Activated gamma-delta T cell treated with anti-CD3 and anti-CD28 coated beads, Interleukin-2, amount 50 U/mL, for 16 hours (primary cell): ENCODE results near the gene RIPOR3.
A peak's percentile ranks its signal among the peaks of the same experiment; 100 is the strongest.

Experiments
- DNase-seq: peaks from one replicate; pipeline ENCODE4 v3.0.0-alpha.2; 2020; ENCODE audit warnings: low read depth

Gene RIPOR3, protein sequence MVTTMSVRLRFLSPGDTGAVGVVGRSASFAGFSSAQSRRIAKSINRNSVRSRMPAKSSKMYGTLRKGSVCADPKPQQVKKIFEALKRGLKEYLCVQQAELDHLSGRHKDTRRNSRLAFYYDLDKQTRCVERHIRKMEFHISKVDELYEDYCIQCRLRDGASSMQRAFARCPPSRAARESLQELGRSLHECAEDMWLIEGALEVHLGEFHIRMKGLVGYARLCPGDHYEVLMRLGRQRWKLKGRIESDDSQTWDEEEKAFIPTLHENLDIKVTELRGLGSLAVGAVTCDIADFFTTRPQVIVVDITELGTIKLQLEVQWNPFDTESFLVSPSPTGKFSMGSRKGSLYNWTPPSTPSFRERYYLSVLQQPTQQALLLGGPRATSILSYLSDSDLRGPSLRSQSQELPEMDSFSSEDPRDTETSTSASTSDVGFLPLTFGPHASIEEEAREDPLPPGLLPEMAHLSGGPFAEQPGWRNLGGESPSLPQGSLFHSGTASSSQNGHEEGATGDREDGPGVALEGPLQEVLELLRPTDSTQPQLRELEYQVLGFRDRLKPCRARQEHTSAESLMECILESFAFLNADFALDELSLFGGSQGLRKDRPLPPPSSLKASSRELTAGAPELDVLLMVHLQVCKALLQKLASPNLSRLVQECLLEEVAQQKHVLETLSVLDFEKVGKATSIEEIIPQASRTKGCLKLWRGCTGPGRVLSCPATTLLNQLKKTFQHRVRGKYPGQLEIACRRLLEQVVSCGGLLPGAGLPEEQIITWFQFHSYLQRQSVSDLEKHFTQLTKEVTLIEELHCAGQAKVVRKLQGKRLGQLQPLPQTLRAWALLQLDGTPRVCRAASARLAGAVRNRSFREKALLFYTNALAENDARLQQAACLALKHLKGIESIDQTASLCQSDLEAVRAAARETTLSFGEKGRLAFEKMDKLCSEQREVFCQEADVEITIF

DNA sequence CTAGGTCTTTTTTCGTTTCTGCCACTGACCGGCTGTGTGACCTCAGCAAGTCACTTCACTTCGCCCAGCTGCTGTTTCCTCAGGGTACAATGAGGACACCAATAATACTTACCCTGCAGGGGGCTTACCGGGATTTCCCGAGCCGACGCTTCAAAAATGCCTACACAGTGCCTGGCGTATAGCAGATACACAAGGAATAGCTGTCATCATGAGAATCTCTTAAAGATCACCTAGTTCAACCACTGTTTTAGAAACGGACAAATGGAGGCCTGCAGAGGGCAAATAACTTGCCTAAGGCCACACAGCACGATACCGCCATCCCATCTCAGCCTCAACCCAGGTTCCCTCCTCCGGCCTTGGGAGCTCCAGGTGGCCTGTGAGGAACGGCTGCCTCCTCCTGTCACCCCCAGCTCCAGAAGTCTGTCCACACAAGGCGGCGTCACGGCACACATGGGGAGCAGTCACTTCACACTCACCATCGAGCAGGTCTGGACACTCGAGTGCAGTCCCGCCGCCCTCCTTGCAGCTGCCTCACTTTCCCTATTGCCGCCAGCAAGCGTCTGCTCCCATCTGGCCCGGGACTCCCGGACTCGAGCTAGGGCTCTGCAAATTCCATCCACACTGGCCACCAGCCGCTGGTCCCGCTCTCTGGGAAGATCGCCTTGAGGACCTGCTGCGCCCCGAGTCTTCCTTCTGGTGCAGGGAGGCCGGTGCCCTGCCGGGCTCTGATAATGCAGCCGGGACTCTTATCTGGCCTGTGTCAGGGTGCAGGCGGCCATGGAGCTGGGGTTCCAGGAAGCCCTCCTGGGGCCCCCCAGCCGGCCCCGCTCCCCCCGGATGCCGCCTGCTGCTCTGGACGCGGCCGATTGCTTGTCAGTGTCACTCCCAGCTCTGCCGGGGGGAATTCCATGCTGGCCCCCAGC is at the start of gene RIPOR3:
TSS of gene RIPOR3 (minus strand) at position 893 of the 923 bp plus-strand sequence. CDS start at position 479, 414 bp downstream.
- no peak for DNase-seq

DNA sequence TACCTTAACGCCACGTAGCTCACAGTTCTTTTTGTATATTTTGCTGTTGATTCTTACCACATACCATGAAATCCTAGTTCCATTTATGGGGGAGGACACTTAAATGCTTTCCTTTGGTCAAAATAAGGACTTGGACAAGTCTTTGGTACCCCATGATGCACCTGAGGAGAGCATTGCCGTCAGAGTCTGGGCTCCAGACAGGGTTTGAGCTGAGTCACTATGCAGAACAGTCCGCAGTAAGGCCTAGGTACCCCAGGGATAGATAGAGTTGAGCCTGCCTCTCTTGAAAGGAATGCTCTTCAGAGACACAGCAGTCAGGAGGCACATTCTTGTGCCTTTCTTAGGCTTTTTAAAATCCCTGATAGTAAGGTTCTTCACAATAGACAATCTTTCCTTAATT is 46.0 kb upstream of the RIPOR3 start:
- DNase-seq, result no peak

DNA sequence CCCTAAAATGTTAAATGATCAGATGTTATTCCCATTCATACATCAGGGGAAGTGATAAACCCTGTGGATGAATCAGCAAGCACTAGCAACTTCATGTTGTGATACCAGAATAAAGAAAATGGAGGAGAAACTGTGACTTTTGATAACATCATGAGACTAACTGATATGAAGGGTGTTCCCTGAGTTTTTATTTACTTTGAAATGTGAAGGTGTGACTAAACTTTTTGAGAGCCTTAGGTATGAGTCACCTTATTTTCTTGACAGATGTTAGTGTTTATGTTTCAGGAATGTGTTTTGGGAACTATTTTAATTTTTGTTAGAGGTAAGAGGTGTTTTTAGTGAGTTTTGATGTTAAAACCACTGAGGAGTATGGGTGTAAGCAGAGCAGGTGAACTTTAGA is 44.5 kb upstream of the RIPOR3 start:
- DNase-seq, result no peak

DNA sequence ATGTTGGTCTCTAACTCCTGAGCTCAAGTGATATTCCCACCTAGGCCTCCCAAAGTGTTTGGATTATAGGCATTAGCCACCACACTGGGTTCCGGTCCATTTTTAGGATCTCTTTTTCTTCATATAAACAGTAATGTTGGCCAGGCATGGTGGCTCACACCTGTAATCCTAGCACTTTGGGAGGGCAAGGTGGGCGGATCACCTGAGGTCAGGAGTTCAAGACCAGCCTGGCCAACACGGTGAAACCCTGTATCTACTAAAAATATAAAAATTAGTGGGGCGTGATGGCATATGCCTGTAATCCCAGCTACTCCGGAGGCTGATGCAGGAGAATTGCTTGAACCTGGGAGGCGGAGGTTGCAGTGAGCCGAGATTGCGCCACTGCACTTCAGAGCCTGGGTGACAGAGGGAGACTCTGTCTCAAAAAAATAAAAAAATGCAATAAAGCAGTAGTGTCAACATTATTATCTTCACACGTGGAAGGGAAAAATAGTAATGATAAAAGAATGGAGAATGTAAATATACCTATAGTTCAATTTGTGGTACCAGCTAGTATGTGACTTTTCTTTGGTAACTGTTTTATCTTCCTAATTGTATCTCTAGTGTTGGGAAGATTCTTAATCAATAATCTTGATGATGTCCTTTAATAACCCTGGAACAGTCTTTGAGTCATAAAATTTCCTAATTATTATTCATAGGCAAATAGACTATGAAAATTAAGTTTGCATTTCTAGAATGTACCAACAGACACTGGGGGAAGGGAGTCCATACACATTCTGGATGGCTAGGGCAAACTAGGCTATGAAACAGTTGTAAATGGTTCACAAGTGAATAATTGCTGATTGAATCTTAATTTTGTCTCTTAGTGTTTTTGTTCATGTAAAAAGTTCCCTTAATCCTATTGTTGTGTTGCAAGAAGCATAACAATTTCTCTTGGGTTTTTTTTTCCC is 43.7 kb upstream of the RIPOR3 start:
- DNase-seq, result no peak

DNA sequence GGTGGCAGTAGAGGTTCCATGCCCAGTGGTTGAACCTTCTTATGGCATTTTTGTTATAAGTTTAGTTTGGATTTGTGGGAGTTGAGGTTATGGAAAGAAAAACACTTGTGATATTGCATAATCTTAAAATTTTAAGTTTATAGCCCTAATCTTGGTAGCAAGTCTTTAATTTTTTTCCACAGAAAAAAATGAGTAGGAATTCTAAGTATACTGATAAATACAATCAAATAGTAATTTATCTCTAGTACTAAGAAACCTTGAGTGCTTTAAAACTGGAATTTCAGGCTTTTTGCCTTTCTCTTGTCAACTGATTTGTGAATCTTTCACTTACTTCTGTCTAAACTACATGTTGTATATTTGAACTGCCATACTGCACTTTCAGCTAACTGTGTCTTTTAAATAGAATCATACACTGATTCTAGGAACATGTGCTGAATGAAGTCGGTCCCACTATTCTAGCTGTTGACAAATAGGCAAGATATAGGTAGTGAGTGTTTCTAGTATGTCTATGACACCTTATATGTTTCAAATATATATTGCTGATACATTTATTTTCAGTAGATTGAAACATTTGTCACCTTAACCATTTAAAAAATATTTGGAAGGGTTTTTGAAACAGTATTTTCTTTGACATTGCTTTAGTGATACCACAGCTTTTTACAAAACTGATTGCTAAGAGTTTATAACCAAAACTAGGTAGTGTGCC is 42.5 kb upstream of the RIPOR3 start:
- DNase-seq, result no peak

DNA sequence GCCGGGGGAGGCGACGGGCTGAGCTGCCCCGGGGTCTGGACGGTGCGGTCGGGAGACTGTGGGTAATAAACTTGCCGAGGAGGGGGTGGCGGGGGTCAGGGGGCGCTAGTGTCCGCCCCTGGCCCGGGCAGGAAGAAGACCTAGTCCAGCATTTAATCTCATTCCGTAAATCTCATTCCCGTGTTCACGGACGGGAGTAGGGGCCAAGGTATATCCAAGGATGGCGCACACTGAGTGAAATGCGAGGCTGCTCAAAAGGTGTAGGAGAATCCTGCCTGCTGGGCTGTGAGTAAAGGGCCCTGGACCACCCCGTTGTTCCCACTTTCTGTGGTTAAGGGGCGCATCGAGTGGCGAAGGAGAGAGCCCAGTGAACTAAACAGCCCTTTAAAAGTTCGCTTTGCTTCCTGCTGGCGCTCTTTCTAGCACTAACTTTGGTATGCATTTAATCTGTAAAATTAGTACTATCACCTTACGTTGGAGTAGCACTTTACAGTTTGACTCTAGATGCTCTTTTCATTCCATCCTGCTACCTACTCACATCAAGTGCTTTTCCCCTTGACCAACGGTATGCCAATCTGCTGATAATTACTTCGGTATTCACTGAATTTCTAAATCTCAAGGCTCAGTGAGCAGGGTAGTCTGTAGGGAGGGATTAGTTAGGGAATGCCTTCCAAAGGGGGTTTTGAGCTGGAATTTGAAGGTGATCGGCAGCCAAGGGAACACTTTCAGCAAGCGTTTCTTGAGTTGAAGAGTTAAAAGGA is 40.8 kb upstream of the RIPOR3 start:
- DNase-seq, result no peak

DNA sequence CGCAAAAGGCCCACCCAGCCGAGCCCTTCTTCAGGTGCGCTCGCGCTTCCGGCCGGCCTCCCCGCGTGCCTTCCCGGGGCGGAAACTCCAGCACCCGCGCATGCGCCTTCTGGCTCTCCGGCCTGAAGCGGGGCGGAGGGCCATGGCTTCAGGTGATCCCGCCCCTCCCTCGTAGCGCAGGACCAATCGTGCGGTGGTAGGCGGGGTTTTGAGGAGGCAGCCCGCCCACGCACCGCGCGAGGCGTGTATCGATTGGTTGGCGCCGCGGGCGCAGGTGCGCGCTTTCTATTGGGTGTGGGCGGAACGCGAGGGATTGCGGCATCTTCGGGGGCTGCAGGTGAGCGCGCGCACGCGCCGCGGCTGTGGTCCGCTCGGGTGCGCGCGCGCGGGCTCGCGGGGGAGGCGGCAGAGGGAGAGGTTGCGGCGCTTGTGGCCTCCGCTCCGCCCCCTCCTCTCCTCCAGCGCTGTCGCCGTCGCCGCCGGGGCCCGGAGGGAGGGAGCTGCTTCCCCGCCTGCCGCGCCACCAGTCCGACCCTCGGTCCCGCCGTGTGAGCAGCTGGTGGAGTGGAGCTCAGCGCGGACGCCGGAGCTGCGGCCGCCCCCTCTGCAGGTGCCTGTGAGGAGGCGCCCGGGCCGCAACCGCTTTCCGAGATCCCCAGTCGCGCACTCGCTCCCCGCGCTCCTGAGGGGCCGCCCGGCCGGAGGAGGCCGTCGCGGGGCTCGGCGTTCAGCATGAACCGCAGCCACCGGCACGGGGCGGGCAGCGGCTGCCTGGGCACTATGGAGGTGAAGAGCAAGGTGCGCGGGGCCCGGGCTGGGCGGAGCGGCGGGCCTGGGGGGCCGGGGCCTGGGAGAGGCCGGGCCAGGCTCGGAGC is 40.0 kb upstream of the RIPOR3 start, which contains the start of gene PARD6B:
TSS of gene PARD6B (plus strand) at position 526 of the 875 bp plus-strand sequence. CDS start at position 733, 207 bp downstream.
- DNase-seq, result peak; percentile 98

DNA sequence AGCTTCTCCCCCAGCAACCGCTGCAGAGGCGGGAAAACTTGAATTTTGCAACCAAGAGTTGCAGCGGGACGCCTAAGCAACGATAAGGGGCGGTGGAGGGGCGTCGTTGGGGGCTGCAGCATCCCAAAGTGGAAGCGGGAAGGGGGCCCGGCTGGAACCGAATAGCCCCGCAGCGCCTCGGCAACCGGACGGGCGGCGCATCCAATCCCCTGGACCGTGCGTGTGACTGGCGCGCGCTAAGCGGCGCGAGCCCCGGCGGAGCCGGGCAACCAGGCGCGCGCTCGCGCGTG is 39.4 kb upstream of the RIPOR3 start:
- DNase-seq, result no peak

DNA sequence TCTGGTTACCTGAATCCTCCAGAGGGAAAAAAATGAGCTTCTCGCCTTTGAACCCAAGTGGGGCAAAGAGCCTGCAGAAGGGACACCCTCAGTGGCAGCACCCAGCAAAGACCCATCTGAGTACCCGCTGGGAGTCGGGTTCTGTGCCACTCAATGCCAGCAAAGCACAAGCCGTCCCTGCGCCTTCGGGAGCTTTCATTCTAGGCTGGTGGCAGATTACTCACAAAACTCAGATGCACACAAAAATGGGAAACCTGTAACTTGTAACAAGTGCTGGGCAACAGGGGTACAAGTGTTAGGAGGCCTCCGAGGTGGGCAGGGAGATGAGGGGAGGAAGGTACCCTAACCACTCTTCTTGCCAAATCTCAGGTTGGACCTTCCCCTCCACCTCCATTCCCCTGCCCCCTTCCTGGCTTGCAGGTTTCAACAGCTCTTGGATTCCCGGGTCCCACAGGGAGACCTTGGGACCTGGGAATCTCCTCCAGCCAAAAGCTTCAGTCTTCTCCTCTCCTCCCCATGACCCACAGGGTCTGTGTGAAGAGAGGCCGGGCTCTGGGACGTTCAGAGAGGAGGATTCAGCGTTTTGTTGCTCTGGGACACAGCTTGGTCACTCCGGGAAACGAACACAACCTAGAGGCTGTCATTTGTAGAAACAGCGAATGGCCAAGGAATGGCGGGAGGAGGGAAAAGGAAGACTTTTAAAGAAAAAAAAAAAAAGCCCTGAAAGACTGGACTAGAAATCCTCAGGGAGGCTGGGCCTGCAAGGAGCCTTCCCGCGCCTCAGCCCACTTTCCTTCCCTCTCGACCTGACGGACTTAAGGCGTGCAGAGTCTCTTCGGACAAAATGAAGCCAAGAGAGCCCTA is 38.8 kb upstream of the RIPOR3 start:
- DNase-seq, result no peak

DNA sequence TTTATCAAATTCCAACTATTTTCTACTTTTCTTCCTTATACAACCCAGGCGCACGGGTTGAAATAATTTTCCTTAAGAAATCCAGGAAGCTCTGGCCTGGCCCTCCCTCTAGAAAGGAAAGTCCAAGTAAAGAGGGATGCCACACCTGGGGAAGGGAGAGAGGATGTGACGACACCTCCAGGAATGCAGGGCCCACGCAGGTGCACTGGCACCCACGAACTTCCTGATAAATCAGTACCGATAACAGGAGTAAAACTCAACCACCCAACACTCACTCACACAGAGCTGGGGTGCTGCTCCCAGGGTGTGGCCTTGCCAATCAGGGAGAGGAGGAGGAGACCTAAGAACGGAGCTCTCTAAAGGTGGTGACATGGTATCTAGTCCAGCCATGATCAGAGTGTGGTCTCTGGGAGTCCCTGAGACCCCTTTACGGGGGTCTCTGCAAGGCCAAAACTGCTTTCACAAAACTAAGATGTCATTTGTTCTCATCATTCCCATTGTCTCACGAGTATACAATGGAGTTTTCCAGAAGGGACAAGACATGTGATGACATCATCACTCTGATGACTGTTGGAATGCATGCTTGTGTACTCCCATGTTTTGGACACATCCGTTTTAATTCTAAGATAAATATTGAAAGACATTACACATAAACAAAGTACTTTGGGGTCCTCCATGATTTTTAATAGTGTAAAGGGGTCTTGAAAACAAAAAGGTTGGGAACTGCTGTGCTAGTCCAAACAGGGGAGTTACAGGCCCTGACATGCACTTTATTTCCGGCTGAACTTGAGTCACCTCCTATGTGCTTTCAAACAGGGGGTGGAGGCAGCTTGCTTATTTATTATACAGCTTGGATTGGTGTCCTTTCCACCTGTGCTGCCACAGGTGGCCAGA is 37.9 kb upstream of the RIPOR3 start:
- no peak for DNase-seq

DNA sequence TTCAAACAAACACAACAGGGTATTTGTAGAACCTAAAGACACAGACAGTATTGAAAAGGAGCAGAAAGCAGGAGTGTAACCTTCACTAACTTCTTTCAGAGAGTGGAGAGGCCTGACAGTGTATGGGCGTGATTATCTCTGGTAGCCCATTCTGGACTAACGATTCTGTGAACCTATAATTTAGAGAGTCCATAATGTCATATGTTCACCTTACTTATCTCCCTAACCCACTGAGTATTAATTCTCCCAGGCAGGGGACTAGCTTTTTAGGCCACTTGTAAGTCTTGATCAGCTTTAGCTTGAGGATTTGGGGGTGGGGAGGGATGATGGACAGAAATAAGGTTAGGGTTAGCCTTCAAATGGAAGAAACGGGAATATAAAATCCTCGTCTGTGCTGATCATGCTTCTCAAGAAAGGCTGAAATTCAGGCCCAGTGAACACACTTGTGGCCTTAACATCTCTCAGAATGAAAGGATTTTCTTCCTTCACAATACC is 37.2 kb upstream of the RIPOR3 start:
- no peak for DNase-seq

DNA sequence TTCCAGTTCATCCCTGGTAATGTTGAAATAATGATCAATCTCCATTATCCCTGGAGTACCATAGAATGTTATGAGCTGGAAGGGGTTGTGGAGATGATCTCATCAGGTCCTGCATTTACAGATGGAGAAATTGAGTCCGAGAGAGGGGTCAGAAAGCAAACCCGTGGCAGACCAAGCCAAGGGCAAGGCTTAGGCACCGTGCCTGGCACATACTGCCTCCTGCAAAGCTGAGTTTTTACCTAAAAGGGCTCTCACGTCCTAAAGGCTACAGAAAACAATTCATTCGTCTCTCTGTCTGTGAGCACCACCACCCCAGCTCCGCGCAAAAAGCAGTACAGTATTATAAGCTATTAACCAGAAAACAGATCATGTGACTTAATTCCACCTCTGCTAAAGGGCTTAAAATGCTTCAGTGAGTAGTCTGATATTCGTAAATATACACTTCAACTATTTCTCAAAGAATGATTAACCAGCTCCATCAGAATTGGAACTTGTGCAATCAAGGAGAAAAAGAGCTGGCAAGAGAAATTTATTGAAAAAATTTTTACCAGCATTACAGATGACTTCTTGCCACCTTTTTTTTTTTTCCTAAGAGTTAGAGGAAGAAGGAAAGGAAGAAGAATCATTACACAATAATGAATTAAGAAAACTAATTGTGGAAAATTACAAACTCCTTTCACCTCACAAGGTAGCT is 36.6 kb upstream of the RIPOR3 start:
- DNase-seq, result no peak

DNA sequence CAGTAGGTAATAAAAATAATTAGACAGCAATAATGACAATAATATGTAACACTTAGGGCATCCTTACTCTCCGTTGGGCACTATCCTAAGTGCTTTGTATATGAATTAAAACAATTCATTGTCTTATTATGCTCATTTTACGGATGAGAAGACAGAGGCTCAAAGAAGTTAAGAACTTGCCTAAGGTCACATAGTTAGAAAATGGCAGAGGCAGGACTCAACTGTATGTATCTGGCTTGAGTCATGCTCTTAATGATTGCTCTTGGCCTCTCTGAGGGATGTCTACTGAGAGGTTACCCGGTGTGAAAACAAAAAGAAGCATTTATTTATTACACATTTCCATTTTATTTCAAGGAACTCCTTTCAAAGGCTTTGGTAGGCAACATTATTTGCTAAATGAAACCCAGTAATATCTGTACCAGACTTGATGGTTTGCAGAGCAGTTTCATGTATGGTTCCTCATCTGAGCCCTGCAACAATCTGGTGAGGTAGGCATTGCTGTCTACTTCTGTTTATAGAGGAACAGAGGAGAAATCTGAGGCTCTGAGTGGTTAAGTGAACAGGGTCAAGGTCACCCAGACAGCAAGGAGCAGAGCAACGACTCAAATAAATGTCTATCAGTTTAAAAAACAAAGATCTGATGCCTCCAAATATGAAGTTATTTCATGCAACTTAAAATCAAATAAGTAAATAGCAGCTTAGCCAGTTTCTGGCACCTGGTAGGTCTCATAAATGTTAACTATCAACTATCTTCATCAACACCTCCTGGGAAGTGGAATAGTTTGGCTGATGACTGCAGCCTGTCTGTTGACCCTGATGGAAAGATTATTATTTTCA is 35.8 kb upstream of the RIPOR3 start:
- DNase-seq, result no peak

DNA sequence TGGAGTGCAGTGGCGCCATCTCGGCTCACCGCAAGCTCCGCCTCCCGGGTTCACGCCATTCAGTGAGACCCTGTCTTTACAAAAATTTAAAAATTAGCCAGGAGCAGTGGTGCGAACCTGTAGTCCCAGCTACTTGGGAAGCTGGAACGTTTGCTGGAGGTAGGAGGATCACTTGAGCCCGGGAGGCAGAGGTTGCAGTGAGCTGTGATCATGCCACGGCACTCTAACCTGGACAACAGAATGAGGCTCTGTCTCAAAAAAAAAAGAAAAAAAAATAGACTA is 34.3 kb upstream of the RIPOR3 start:
- DNase-seq, result no peak
